ENCODE measurements around the gene PTP4A2. TPM values are rescaled to one million over a fixed set of nuclear protein-coding genes. Genes with fewer than 3 reads are reported as not detected.
"Not testable (repeated sequence)": the region's sequence is repeated elsewhere in the genome, so short reads cannot be mapped to it uniquely, and the experiment has no call there.

The PTP4A2 gene
- total RNA-seq, 4 donors from 2014 or later, result 40.9 to 92.8 (median 67.3) TPM

- intact Hi-C loops (cut with DNase I; ENCODE audit: low total_unique reads), result no loop called here
- WGBS, 2 donors, result 67 to 69% methylated on average over 7 of the region's 7 CpGs
- H3K4me3 ChIP-seq (ENCODE audit: low read depth, poor library complexity, severe bottlenecking), result no peak overlapping the region
- DNase-seq (ENCODE audit: low spot score in 2 of 2), result no peak
- no peak for TF ChIP-seq POLR2A (IDR thresholded peaks at IDR 0.05)
- TF ChIP-seq CTCF (IDR thresholded peaks at IDR 0.05), result no peak
Observed at GRCh38 chr1:31930836-31931592, 7.2 kb downstream of the PTP4A2 start.

- no peak overlapping the region for H3K4me3 ChIP-seq (ENCODE audit: low read depth, poor library complexity, severe bottlenecking)
- 64 to 67% methylated on average over 3 of the region's 3 CpGs for WGBS, 2 donors
- TF ChIP-seq CTCF (IDR thresholded peaks at IDR 0.05) (no peak), POLR2A (IDR thresholded peaks at IDR 0.05) (no peak)
- DNase-seq (ENCODE audit: low spot score in 2 of 2), result no peak
- intact Hi-C loops (cut with DNase I; ENCODE audit: low total_unique reads), result no loop called here
Observed at GRCh38 chr1:31927661-31927980, 10.5 kb downstream of the PTP4A2 start.

- WGBS, 2 donors, result 80 to 82% methylated on average over 8 of the region's 8 CpGs
- DNase-seq (ENCODE audit: low spot score in 2 of 2), result no peak
- H3K4me3 ChIP-seq (ENCODE audit: low read depth, poor library complexity, severe bottlenecking), result no peak overlapping the region
- intact Hi-C loops (cut with DNase I; ENCODE audit: low total_unique reads), result no loop called here
- TF ChIP-seq CTCF (IDR thresholded peaks at IDR 0.05), result no peak
- no peak for TF ChIP-seq POLR2A (IDR thresholded peaks at IDR 0.05)
Observed at GRCh38 chr1:31926853-31927660, 11.1 kb downstream of the PTP4A2 start.

GRCh38 chr1:31926252-31926651 lies 11.9 kb downstream of the PTP4A2 start:
- H3K4me3 ChIP-seq (ENCODE audit: low read depth, poor library complexity, severe bottlenecking), result no peak overlapping the region
- no peak for TF ChIP-seq POLR2A (IDR thresholded peaks at IDR 0.05)
- no peak for TF ChIP-seq CTCF (IDR thresholded peaks at IDR 0.05)
- intact Hi-C loops (cut with DNase I; ENCODE audit: low total_unique reads), result no loop called here
- no peak for DNase-seq (ENCODE audit: low spot score in 2 of 2)
- 66 to 72% methylated on average over 2 of the region's 2 CpGs for WGBS, 2 donors

- intact Hi-C loops (cut with DNase I; ENCODE audit: low total_unique reads); DNase-seq (ENCODE audit: low spot score in 2 of 2); H3K4me3 ChIP-seq (ENCODE audit: low read depth, poor library complexity, severe bottlenecking): not testable (repeated sequence)
- 89 to 95% methylated on average over 13 of the region's 13 CpGs for WGBS, 2 donors
Observed at GRCh38 chr1:31925824-31926223, 12.3 kb downstream of the PTP4A2 start.

GRCh38 chr1:31924839-31925238 lies 13.3 kb downstream of the PTP4A2 start:
- 55 to 66% methylated on average over 1 of the region's 1 CpG for WGBS, 2 donors
- intact Hi-C loops (cut with DNase I; ENCODE audit: low total_unique reads), result no loop called here

More at GRCh38 chr1:31924839-31925238, 13.3 kb downstream of the PTP4A2 start:
- H3K4me3 ChIP-seq (ENCODE audit: low read depth, poor library complexity, severe bottlenecking), result no peak overlapping the region
- no peak for TF ChIP-seq POLR2A (IDR thresholded peaks at IDR 0.05)
- no peak for TF ChIP-seq CTCF (IDR thresholded peaks at IDR 0.05)
- no peak for DNase-seq (ENCODE audit: low spot score in 2 of 2)

Data from lower leg skin (tissue), 4 donors.